CD8-positive, alpha-beta memory T cell (primary cell): ENCODE data around the gene EXOC5. TPM values are rescaled to one million over a fixed set of nuclear protein-coding genes. Genes with fewer than 3 reads are reported as not detected.
"Not testable (repeated sequence)": the region's sequence is repeated elsewhere in the genome, so short reads cannot be mapped to it uniquely, and the experiment has no call there.

ENCODE experiments used
- CTCF ChIA-PET: fragments of 350-600 bp; sonication (Branson Sonifier 250); formaldehyde crosslinking; loops from one replicate; lab custom pipeline; 2021; ENCODE audit warnings: antibody characterized with exemption; lab: Charles Lee
- POLR2A ChIA-PET: fragments of 350-600 bp; sonication (Branson Sonifier 250); formaldehyde crosslinking; loops from one replicate; lab custom pipeline; 2021; ENCODE audit warnings: antibody characterized with exemption; lab: Charles Lee
- DNase-seq, 5 donors: peaks; one replicate each; pipeline versions ENCODE4 v3.0.0 to v3.0.0-alpha.2; 2020 to 2022; ENCODE audit warnings: mixed read lengths in 1 of 5
- H3K27ac ChIP-seq: one replicate; pipeline ENCODE4 v1.7.0; 2013; ENCODE audit warnings: low read depth, mild to moderate bottlenecking, low read length, moderate library complexity
- H3K27me3 ChIP-seq: 2 replicates; pipeline ENCODE4 v1.7.0; 2013; ENCODE audit warnings: low read length, mild to moderate bottlenecking; ENCODE audit not compliant: insufficient read depth, poor library complexity, severe bottlenecking
- H3K36me3 ChIP-seq: 2 replicates; pipeline ENCODE4 v1.7.0; 2013; ENCODE audit warnings: mild to moderate bottlenecking, low read length, moderate library complexity; ENCODE audit not compliant: insufficient read depth
- H3K4me1 ChIP-seq: 2 replicates; pipeline ENCODE4 v1.7.0; 2013; ENCODE audit warnings: mild to moderate bottlenecking, low read length, moderate library complexity; ENCODE audit not compliant: insufficient read depth
- H3K4me3 ChIP-seq: 2 replicates; pipeline ENCODE4 v1.7.0; 2013; ENCODE audit warnings: mild to moderate bottlenecking, low read length
- H3K9me3 ChIP-seq: 2 replicates; pipeline ENCODE4 v1.7.0; 2013; ENCODE audit warnings: mild to moderate bottlenecking, low read length
- H3K27ac Mint-ChIP-seq, 8 donors: one replicate each; pipeline ENCODE4 v1.8.0; 2020 to 2021; ENCODE audit warnings: mixed read lengths in 8 of 8, mild to moderate bottlenecking in 6 of 8, inconsistent platforms in 3 of 8, moderate library complexity in 3 of 8
- H3K27me3 Mint-ChIP-seq, 2 donors: one replicate each; pipeline ENCODE4 v1.8.0; 2020 to 2021; ENCODE audit warnings: mixed read lengths in 2 of 2, mild to moderate bottlenecking in 1 of 2, moderate library complexity in 1 of 2
- H3K36me3 Mint-ChIP-seq, 3 donors: one replicate each; pipeline ENCODE4 v1.8.0; 2020 to 2021; ENCODE audit warnings: mixed read lengths in 3 of 3, inconsistent platforms in 1 of 3, mild to moderate bottlenecking in 1 of 3
- H3K4me1 Mint-ChIP-seq, 3 donors: one replicate each; pipeline ENCODE4 v1.8.0; 2020 to 2021; ENCODE audit warnings: mixed read lengths in 3 of 3, inconsistent platforms in 1 of 3, mild to moderate bottlenecking in 1 of 3
- H3K4me3 Mint-ChIP-seq, 7 donors: one replicate each; pipeline ENCODE4 v1.8.0; 2020 to 2021; ENCODE audit warnings: mixed read lengths in 7 of 7, mild to moderate bottlenecking in 6 of 7, moderate library complexity in 4 of 7, inconsistent platforms in 2 of 7
- H3K9me3 Mint-ChIP-seq, 5 donors: one replicate each; pipeline ENCODE4 v1.8.0; 2020 to 2022; ENCODE audit warnings: mixed read lengths in 5 of 5, mild to moderate bottlenecking in 3 of 5, moderate library complexity in 2 of 5, inconsistent platforms in 1 of 5
- polyA plus RNA-seq: library from polyadenylated mRNA; unstranded; fragments of 300-500 nt; fragmentation: Illumina TruSeq; gene quantifications from one replicate; pipeline ENCODE4 v1.2.3, GENCODE V29; 2021
- total RNA-seq, 2 experiments: library from RNA; stranded (reverse); gene quantifications; one replicate each; pipeline ENCODE4 v1.2.3, GENCODE V29; 2021

Gene EXOC5
- total and polyA plus RNA-seq, 3 experiments from 2014 or later: 52.8 to 89.9 (median 84.9) TPM

GRCh38 chr14:57273236-57273635 is 4.5 kb upstream of the EXOC5 start:
- CTCF ChIA-PET: no interaction called here
- H3K4me3 Mint-ChIP-seq: peak overlapping the region in 1 of 7 donors; percentile 41
- H3K36me3 Mint-ChIP-seq: peaks cover 0 to 46% (median 12%) of the 10 kb centered on the region in 3 donors
- DNase-seq: no peak
- H3K4me1 Mint-ChIP-seq: peaks cover 41 to 62% (median 58%) of the 10 kb centered on the region in 3 donors
- Histone ChIP-seq H3K4me3 (no peak overlapping the region), H3K27ac (no peak overlapping the region), H3K4me1 (peaks cover 26% of the 10 kb centered on the region), H3K9me3 (no peaks in the 10 kb centered on the region), H3K36me3 (peaks cover 13% of the 10 kb centered on the region), H3K27me3 (no peaks in the 10 kb centered on the region)
- H3K27ac Mint-ChIP-seq: peak overlapping the region in 1 of 8 donors; percentile 50
- POLR2A ChIA-PET: no interaction called here
- no peaks in the 10 kb centered on the region for H3K9me3 Mint-ChIP-seq
- no peaks in the 10 kb centered on the region for H3K27me3 Mint-ChIP-seq

- DNase-seq: no peak
- POLR2A ChIA-PET: no interaction called here
- H3K27me3 Mint-ChIP-seq: no peaks in the 10 kb centered on the region
- H3K4me1 Mint-ChIP-seq: peaks cover 62 to 79% (median 78%) of the 10 kb centered on the region in 3 donors
- peaks cover 21% of the 10 kb centered on the region for H3K4me1 ChIP-seq
- H3K27ac Mint-ChIP-seq: peak overlapping the region in 2 of 8 donors; percentile 15 to 35
- no peaks in the 10 kb centered on the region for H3K27me3 ChIP-seq
- no peak overlapping the region for H3K27ac ChIP-seq
- H3K36me3 Mint-ChIP-seq: peaks cover 0 to 16% (median 0%) of the 10 kb centered on the region in 3 donors
- no peaks in the 10 kb centered on the region for H3K36me3 ChIP-seq
- H3K9me3 Mint-ChIP-seq: no peaks in the 10 kb centered on the region
- peak overlapping the region in 1 of 7 donors; percentile 54 for H3K4me3 Mint-ChIP-seq
- H3K4me3 ChIP-seq: no peak overlapping the region
- CTCF ChIA-PET: no interaction called here
- H3K9me3 ChIP-seq: no peaks in the 10 kb centered on the region
Observed at GRCh38 chr14:57266065-57266464, 2.6 kb downstream of the EXOC5 start.

GRCh38 chr14:57262117-57262516 is 6.6 kb downstream of the EXOC5 start:
- Histone ChIP-seq H3K27ac (no peak overlapping the region), H3K27me3 (no peaks in the 10 kb centered on the region), H3K36me3 (no peaks in the 10 kb centered on the region), H3K9me3 (no peaks in the 10 kb centered on the region), H3K4me3 (no peak overlapping the region), H3K4me1 (peaks cover 3% of the 10 kb centered on the region)
- Mint-ChIP-seq H3K27ac (peak overlapping the region in 2 of 8 donors; percentile 8 to 17), H3K4me3 (no peak overlapping the region), H3K4me1 (peaks cover 39 to 61% (median 60%) of the 10 kb centered on the region in 3 donors), H3K27me3 (no peaks in the 10 kb centered on the region), H3K9me3 (peaks cover 0 to 3% (median 0%) of the 10 kb centered on the region in 5 donors), H3K36me3 (peaks cover 1 to 13% (median 8%) of the 10 kb centered on the region in 3 donors)
- no peak for DNase-seq
- ChIA-PET POLR2A (no interaction called here), CTCF (no interaction called here)

- Histone ChIP-seq H3K4me1 (no peaks in the 10 kb centered on the region), H3K27me3 (no peaks in the 10 kb centered on the region), H3K36me3 (no peaks in the 10 kb centered on the region), H3K27ac (no peak overlapping the region), H3K4me3 (no peak overlapping the region), H3K9me3 (no peaks in the 10 kb centered on the region)
- H3K27ac Mint-ChIP-seq: peak overlapping the region in 2 of 8 donors; percentile 8 to 29
- ChIA-PET POLR2A (no interaction called here), CTCF (no interaction called here)
- DNase-seq: no peak
- H3K4me1 Mint-ChIP-seq: peaks cover 38 to 61% (median 60%) of the 10 kb centered on the region in 3 donors
- H3K9me3 Mint-ChIP-seq: peaks cover 0 to 3% (median 0%) of the 10 kb centered on the region in 5 donors
- H3K4me3 Mint-ChIP-seq: no peak overlapping the region
- no peaks in the 10 kb centered on the region for H3K27me3 Mint-ChIP-seq
- H3K36me3 Mint-ChIP-seq: peaks cover 3 to 16% (median 8%) of the 10 kb centered on the region in 3 donors
Observed at GRCh38 chr14:57261604-57262003, 7.1 kb downstream of the EXOC5 start.

- Histone ChIP-seq H3K36me3 (no peaks in the 10 kb centered on the region), H3K27ac (no peak overlapping the region), H3K4me3 (no peak overlapping the region), H3K9me3 (no peaks in the 10 kb centered on the region), H3K4me1 (no peaks in the 10 kb centered on the region), H3K27me3 (no peaks in the 10 kb centered on the region)
- Mint-ChIP-seq H3K27ac (peak overlapping the region in 1 of 8 donors; percentile 3), H3K36me3 (peaks cover 5 to 25% (median 8%) of the 10 kb centered on the region in 3 donors), H3K9me3 (peaks cover 0 to 3% (median 0%) of the 10 kb centered on the region in 5 donors), H3K4me1 (peaks cover 34 to 61% (median 60%) of the 10 kb centered on the region in 3 donors), H3K27me3 (no peaks in the 10 kb centered on the region), H3K4me3 (no peak overlapping the region)
- CTCF ChIA-PET: no interaction called here
- POLR2A ChIA-PET: no interaction called here
- no peak for DNase-seq
Observed at GRCh38 chr14:57259672-57260071, 9.0 kb downstream of the EXOC5 start.

- CTCF ChIA-PET, H3K36me3 ChIP-seq, H3K9me3 Mint-ChIP-seq, H3K27ac ChIP-seq, H3K27ac Mint-ChIP-seq, H3K4me1 ChIP-seq, POLR2A ChIA-PET, DNase-seq, H3K4me3 Mint-ChIP-seq, H3K27me3 Mint-ChIP-seq, H3K4me3 ChIP-seq, H3K27me3 ChIP-seq, H3K9me3 ChIP-seq: not testable (repeated sequence)
- Mint-ChIP-seq H3K4me1 (peaks cover 35 to 64% (median 61%) of the 10 kb centered on the region in 3 donors), H3K36me3 (peaks cover 8 to 25% (median 8%) of the 10 kb centered on the region in 3 donors)
Observed at GRCh38 chr14:57258221-57258620, 10.5 kb downstream of the EXOC5 start.

GRCh38 chr14:57254884-57255283 is 13.8 kb downstream of the EXOC5 start:
- Histone ChIP-seq H3K36me3 (no peaks in the 10 kb centered on the region), H3K27ac (no peak overlapping the region), H3K4me1 (no peaks in the 10 kb centered on the region), H3K9me3 (no peaks in the 10 kb centered on the region), H3K4me3 (no peak overlapping the region), H3K27me3 (no peaks in the 10 kb centered on the region)
- Mint-ChIP-seq H3K4me3 (no peak overlapping the region), H3K4me1 (peaks cover 45 to 77% (median 64%) of the 10 kb centered on the region in 3 donors), H3K27ac (peak overlapping the region in 1 of 8 donors; percentile 1), H3K36me3 (peaks cover 8 to 25% (median 14%) of the 10 kb centered on the region in 3 donors), H3K27me3 (no peaks in the 10 kb centered on the region), H3K9me3 (peaks cover 0 to 3% (median 0%) of the 10 kb centered on the region in 5 donors)
- CTCF ChIA-PET: interaction anchor here (1.0 kb wide), 1 partner anchor 12 kb away, joined by 3 read pairs; no protein-coding TSS in a partner anchor
- POLR2A ChIA-PET: no interaction called here
- no peak for DNase-seq

GRCh38 chr14:57246933-57247657 is 21.6 kb downstream of the EXOC5 start:
- H3K4me1 Mint-ChIP-seq: peaks cover 18 to 27% (median 24%) of the 10 kb centered on the region in 3 donors
- POLR2A ChIA-PET: no interaction called here
- H3K27me3 Mint-ChIP-seq: no peaks in the 10 kb centered on the region
- Histone ChIP-seq H3K27ac (no peak overlapping the region), H3K36me3 (no peaks in the 10 kb centered on the region), H3K9me3 (no peaks in the 10 kb centered on the region), H3K4me1 (no peaks in the 10 kb centered on the region), H3K27me3 (no peaks in the 10 kb centered on the region), H3K4me3 (no peak overlapping the region)
- CTCF ChIA-PET: no interaction called here
- peak overlapping the region in 1 of 8 donors; percentile 29 for H3K27ac Mint-ChIP-seq
- no peaks in the 10 kb centered on the region for H3K9me3 Mint-ChIP-seq
- H3K4me3 Mint-ChIP-seq: no peak overlapping the region
- peaks cover 4 to 44% (median 11%) of the 10 kb centered on the region in 3 donors for H3K36me3 Mint-ChIP-seq
- DNase-seq: no peak
